H1 (cell line): ENCODE measurements around the gene FZD8. TPM values are rescaled to one million over a fixed set of nuclear protein-coding genes. Genes with fewer than 3 reads are reported as not detected.
A peak's percentile ranks its signal among the peaks of the same experiment; 100 is the strongest.

Experiments
- CTCF ChIA-PET: fragments of 300-600 bp; sonication (Branson Sonifier 250); formaldehyde crosslinking; loops from one replicate; lab custom pipeline; 2021; ENCODE audit not compliant: partially characterized antibody; lab: Charles Lee
- POLR2A ChIA-PET: fragments of 300-600 bp; sonication (Branson Sonifier 250); formaldehyde crosslinking; loops from one replicate; lab custom pipeline; 2021; ENCODE audit warnings: inconsistent platforms; ENCODE audit not compliant: partially characterized antibody; lab: Charles Lee
- DNase-seq, 2 experiments: peaks; one replicate each; pipeline versions ENCODE4 v3.0.0 to v3.0.0-alpha.2; 2010 to 2022; ENCODE audit warnings: low spot score in 2 of 2, low read depth in 1 of 2, mixed read lengths in 1 of 2
- FAIRE-seq: peaks from 2 replicates; lab custom pipeline; 2011; peaks lifted over from hg19 to GRCh38; lab: Jason Lieb, UNC
- H2AFZ ChIP-seq: 2 replicates; pipeline ENCODE4 v1.8.1; 2012; ENCODE audit warnings: low read length, inconsistent platforms
- H2AK5ac ChIP-seq: 2 replicates; pipeline ENCODE4 v1.6.1; 2013; ENCODE audit warnings: low read depth, low read length
- H2BK120ac ChIP-seq: replicated peaks from 2 replicates; pipeline ENCODE3; 2013; ENCODE audit warnings: low read depth, low read length, inconsistent platforms
- H2BK12ac ChIP-seq: 2 replicates; pipeline ENCODE4 v1.6.1; 2013; ENCODE audit warnings: low read depth, low read length
- H2BK15ac ChIP-seq: 2 replicates; pipeline ENCODE4 v1.6.1; 2013; ENCODE audit warnings: low read length
- H2BK20ac ChIP-seq: 2 replicates; pipeline ENCODE4 v1.6.1; 2013; ENCODE audit warnings: low read length
- H2BK5ac ChIP-seq: 2 replicates; pipeline ENCODE4 v1.6.1; 2013; ENCODE audit warnings: low read depth, low read length
- H3K14ac ChIP-seq: 2 replicates; pipeline ENCODE4 v1.6.1; 2013; ENCODE audit warnings: inconsistent platforms; ENCODE audit not compliant: insufficient read length
- H3K18ac ChIP-seq: 2 replicates; pipeline ENCODE4 v1.6.1; 2013; ENCODE audit warnings: low read length; ENCODE audit errors: extremely low read depth
- H3K23ac ChIP-seq: 2 replicates; pipeline ENCODE4 v1.6.1; 2013; ENCODE audit warnings: inconsistent platforms; ENCODE audit not compliant: insufficient read length
- H3K23me2 ChIP-seq: 2 replicates; pipeline ENCODE4 v1.6.1; 2013; ENCODE audit warnings: low read depth, low read length
- H3K27ac ChIP-seq: 2 replicates; pipeline ENCODE4 v1.6.1; 2011; ENCODE audit warnings: low read depth, low read length, inconsistent platforms
- H3K27me3 ChIP-seq, 4 experiments: replicated peaks in 1 of 4; 1 replicate in 1 of 4; 2 replicates in 3 of 4; pipeline versions ENCODE4 v1.6.1 to v1.8.1; 2011 to 2013; ENCODE audit warnings: low read length in 3 of 4, mild to moderate bottlenecking in 3 of 4, inconsistent platforms in 2 of 4, mixed read lengths in 2 of 4, moderate library complexity in 1 of 4; ENCODE audit not compliant: control insufficient read depth in 3 of 4, insufficient read depth in 3 of 4; ENCODE audit errors: extremely low read depth in 1 of 4
- H3K36me3 ChIP-seq, 4 experiments: 2 replicates each; pipeline versions ENCODE4 v1.6.1 to v1.8.1; 2011 to 2013; ENCODE audit warnings: mild to moderate bottlenecking in 4 of 4, low read length in 3 of 4, moderate library complexity in 2 of 4, control low read depth in 1 of 4, inconsistent platforms in 1 of 4; ENCODE audit not compliant: insufficient read depth in 4 of 4, control insufficient read depth in 2 of 4
- H3K4ac ChIP-seq: replicated peaks from 2 replicates; pipeline ENCODE3; 2013; ENCODE audit warnings: low read length, low read depth, mixed read lengths, inconsistent platforms; ENCODE audit not compliant: insufficient read length
- H3K4me1 ChIP-seq, 4 experiments: replicated peaks in 1 of 4; 1 replicate in 1 of 4; 2 replicates in 3 of 4; pipeline versions ENCODE4 v1.6.1 to v1.8.1; 2011 to 2013; ENCODE audit warnings: low read length in 3 of 4, inconsistent platforms in 2 of 4, mixed read lengths in 1 of 4; ENCODE audit not compliant: insufficient read depth in 4 of 4, control insufficient read depth in 3 of 4
- H3K4me2 ChIP-seq, 2 experiments: 2 replicates each; pipeline versions ENCODE4 v1.6.1 to v1.8.1; 2011 to 2013; ENCODE audit warnings: low read depth in 2 of 2, low read length in 2 of 2, control low read depth in 1 of 2, inconsistent platforms in 1 of 2, mild to moderate bottlenecking in 1 of 2; ENCODE audit not compliant: insufficient read depth in 1 of 2
- H3K4me3 ChIP-seq, 4 experiments: fragments of 200-600, 300-600 bp in 1 of 4; sonication (generic), shearing (Covaris generic), sonication (Bioruptor Twin) in 1 of 4; 2 replicates each; pipeline versions ENCODE4 v1.5.1 to v1.8.1; 2011 to 2016; ENCODE audit warnings: low read length in 4 of 4, low read depth in 3 of 4, control low read depth in 2 of 4, inconsistent platforms in 2 of 4, mild to moderate bottlenecking in 2 of 4, mixed read lengths in 1 of 4, moderate library complexity in 1 of 4; ENCODE audit not compliant: insufficient read depth in 2 of 4; ENCODE audit errors: extremely low read depth in 1 of 4
- H3K56ac ChIP-seq: replicated peaks from 2 replicates; pipeline ENCODE3; 2013; ENCODE audit warnings: low read depth, mild to moderate bottlenecking, mixed read lengths, low read length, inconsistent platforms; ENCODE audit not compliant: insufficient read length
- H3K79me1 ChIP-seq: 2 replicates; pipeline ENCODE4 v1.6.1; 2013; ENCODE audit warnings: low read depth, low read length, control low read depth
- H3K79me2 ChIP-seq, 2 experiments: 2 replicates each; pipeline versions ENCODE4 v1.6.1 to v1.8.1; 2012 to 2013; ENCODE audit warnings: low read length in 2 of 2, mild to moderate bottlenecking in 2 of 2, inconsistent platforms in 1 of 2; ENCODE audit not compliant: insufficient read depth in 2 of 2, control insufficient read depth in 1 of 2
- H3K9ac ChIP-seq, 4 experiments: replicated peaks in 1 of 4; 1 replicate in 1 of 4; 2 replicates in 3 of 4; pipeline versions ENCODE4 v1.6.1 to v1.8.1; 2011 to 2013; ENCODE audit warnings: low read depth in 3 of 4, low read length in 3 of 4, control low read depth in 2 of 4, mild to moderate bottlenecking in 2 of 4, moderate library complexity in 2 of 4, inconsistent platforms in 1 of 4; ENCODE audit errors: extremely low read depth in 1 of 4
- H3K9me3 ChIP-seq, 2 experiments: 2 replicates each; pipeline versions ENCODE4 v1.6.1 to v1.8.1; 2012 to 2013; ENCODE audit warnings: mild to moderate bottlenecking in 2 of 2, moderate library complexity in 2 of 2, control low read depth in 1 of 2, inconsistent platforms in 1 of 2, low read depth in 1 of 2, low read length in 1 of 2, mixed read lengths in 1 of 2; ENCODE audit not compliant: insufficient read depth in 2 of 2
- H4K20me1 ChIP-seq, 2 experiments: replicated peaks in 1 of 2; 2 replicates each; pipeline versions ENCODE3 to v1.8.1; 2011 to 2013; ENCODE audit warnings: inconsistent platforms in 2 of 2, low read length in 2 of 2, mild to moderate bottlenecking in 1 of 2; ENCODE audit not compliant: insufficient read depth in 2 of 2, control insufficient read depth in 1 of 2
- H4K5ac ChIP-seq: 2 replicates; pipeline ENCODE4 v1.6.1; 2013; ENCODE audit warnings: low read length, low read depth, mixed read lengths, inconsistent platforms; ENCODE audit not compliant: insufficient read length
- H4K8ac ChIP-seq: 2 replicates; pipeline ENCODE4 v1.8.0; 2013; ENCODE audit warnings: mild to moderate bottlenecking, moderate library complexity, low read length, inconsistent platforms; ENCODE audit not compliant: insufficient read depth; ENCODE audit errors: extremely low read depth
- H4K91ac ChIP-seq: replicated peaks from 2 replicates; pipeline ENCODE3; 2013; ENCODE audit warnings: low read length, mixed read lengths, inconsistent platforms; ENCODE audit not compliant: insufficient read length
- MAFK ChIP-seq: IDR thresholded peaks from 2 replicates; pipeline ENCODE4 v1.6.1; 2012; ENCODE audit warnings: low read depth, mild to moderate bottlenecking, improper control_type of control experiment, low read length
- RAD21 ChIP-seq, 2 experiments: IDR thresholded peaks in 1 of 2; conservative IDR thresholded peaks in 1 of 2; 2 replicates each; pipeline ENCODE4 v1.6.1; 2011; ENCODE audit warnings: low read depth in 2 of 2, low read length in 2 of 2, improper control_type of control experiment in 1 of 2, inconsistent platforms in 1 of 2, mild to moderate bottlenecking in 1 of 2, moderate library complexity in 1 of 2
- TEAD4 ChIP-seq: IDR thresholded peaks from 2 replicates; pipeline ENCODE4 v1.6.1; 2012; ENCODE audit warnings: low read depth, low read length, inconsistent platforms, mixed read lengths
- WGBS, 2 experiments: shearing (Covaris generic) in 1 of 2; methylation state at CpG; one replicate each; pipeline versions ENCODE4 v1.1.6 to v1.1.7; 2013 to 2015; ENCODE audit warnings: low lambda C conversion rate in 2 of 2, mixed read lengths in 2 of 2, inconsistent platforms in 1 of 2, low coverage in 1 of 2, missing lambda C conversion rate in 1 of 2; ENCODE audit not compliant: insufficient replicate concordance in 2 of 2, insufficient coverage in 1 of 2, insufficient read length in 1 of 2; ENCODE audit errors: extremely low coverage in 1 of 2, missing lambda C conversion rate in 1 of 2; 5-methylcytosine and 5-hydroxymethylcytosine counted together
- polyA plus RNA-seq, 7 experiments: library from polyadenylated mRNA; depleted of rRNA in 3 of 7; stranded (reverse) in 5 of 7; unstranded in 2 of 7; fragments of >200 nt in 5 of 7; fragments of 200-250 nt in 2 of 7; gene quantifications; 1 replicate in 5 of 7; 2 replicates in 1 of 7; 4 replicates in 1 of 7; pipeline versions ENCODE4 v1.2.1 to v1.2.3, GENCODE V29; 2011 to 2013; ENCODE audit warnings: missing spikeins in 2 of 7, mixed read lengths in 2 of 7
- total RNA-seq: library from RNA; stranded (reverse); fragmentation: NEBNext Ultra II Directional; extraction: Animal tissue kit (Norgen Biotek cat#: 25700); gene quantifications from 2 replicates; pipeline ENCODE4 v1.2.1, GENCODE V29; 2021

Gene FZD8
- total and polyA plus RNA-seq, 2 of the 8 experiments (the other 6 are each of a cell fraction or from before 2014, with no cell fraction given), result 4.8 to 7.1 TPM

GRCh38 chr10:35659456-35659855 is 17.4 kb upstream of the FZD8 start:
- Histone ChIP-seq H4K5ac (no peak overlapping the region), H3K4me3 (no peak overlapping the region), H3K79me2 (no peaks in the 10 kb centered on the region), H3K79me1 (no peaks in the 10 kb centered on the region), H3K23me2 (no peaks in the 10 kb centered on the region), H3K4ac (no peak overlapping the region), H3K23ac (no peak overlapping the region), H3K4me1 (peaks cover 2 to 7% (median 5%) of the 10 kb centered on the region in 4 experiments; a peak in 2 of 7 replicates), H2BK120ac (no peak overlapping the region), H3K27me3 (no peaks in the 10 kb centered on the region), H4K8ac (no peak overlapping the region), H2BK20ac (no peak overlapping the region), H2BK15ac (no peak overlapping the region), H4K20me1 (peaks cover 0 to 1% of the 10 kb centered on the region in 2 experiments), H4K91ac (no peak overlapping the region), H3K14ac (no peak overlapping the region), H3K9me3 (no peaks in the 10 kb centered on the region), H3K27ac (no peak overlapping the region), H2BK12ac (no peak overlapping the region), H2AK5ac (no peak overlapping the region), H3K18ac (no peak overlapping the region), H3K9ac (no peak overlapping the region), H3K36me3 (no peaks in the 10 kb centered on the region), H3K56ac (no peak overlapping the region), H3K4me2 (no peak overlapping the region), H2AFZ (no peak overlapping the region), H2BK5ac (no peak overlapping the region)
- no peak for DNase-seq
- WGBS, 2 experiments, result 81% methylated on average over 1 of the region's 1 CpG; no CpG with 5 or more reads in 1 of the 2 experiments
- CTCF ChIA-PET, result interaction anchor here (1.3 kb wide), 1 partner anchor 26 kb away, joined by 4 read pairs; no protein-coding TSS in a partner anchor
- TF ChIP-seq MAFK, result no peak
- TF ChIP-seq TEAD4, result no peak
- peak; percentile 14 to 33; a peak in 1 of 4 replicates for TF ChIP-seq RAD21 (IDR thresholded peaks at IDR 0.05 in 1 of 2, conservative IDR thresholded peaks at IDR 0.05 in 1 of 2; ENCODE audit: low read depth in 2 of 2, low read length in 2 of 2)
- FAIRE-seq, result no peak
- POLR2A ChIA-PET, result no interaction called here
